GM12872 (cell line): ENCODE measurements around the gene MOK.

ENCODE experiments used
- CTCF ChIP-seq: IDR thresholded peaks from 3 replicates; pipeline ENCODE4 v1.5.1; 2011; ENCODE audit warnings: low read depth, mild to moderate bottlenecking, low read length, moderate library complexity; ENCODE audit not compliant: insufficient read depth

Gene MOK

DNA sequence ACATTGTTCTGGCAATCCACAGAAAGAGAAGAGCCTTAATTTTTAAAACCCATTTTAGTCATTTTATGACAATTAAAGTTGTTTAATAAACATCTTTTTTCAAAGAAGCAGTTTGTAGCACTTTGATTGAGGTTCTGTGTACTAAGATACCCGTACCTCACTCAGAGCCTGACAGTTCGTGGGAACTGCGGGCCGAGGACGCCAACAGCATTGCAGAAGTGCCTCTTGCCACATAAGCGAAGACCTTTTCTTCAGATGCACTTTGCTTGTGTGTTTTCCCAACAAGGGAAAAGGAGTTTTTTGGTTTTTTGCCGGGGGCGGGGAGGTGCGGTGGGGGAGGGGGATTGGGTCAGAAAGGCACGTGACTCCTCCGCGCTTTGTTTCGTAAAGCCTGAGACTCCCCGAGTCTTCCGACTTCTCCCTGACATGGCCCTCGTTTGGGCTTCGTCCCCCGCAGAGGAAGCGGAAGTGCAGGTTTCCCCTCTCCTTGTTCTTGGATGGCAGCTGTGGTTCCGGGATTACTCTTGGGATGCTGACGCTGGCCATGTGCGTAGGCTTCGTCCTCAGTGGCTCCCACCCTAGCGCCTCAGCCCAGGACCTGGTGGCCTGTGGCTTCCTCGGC, 94.4 kb downstream of the MOK start:
- TF ChIP-seq CTCF: no peak

GRCh38 chr14:102209224-102209966, 95.6 kb downstream of the MOK start:
- TF ChIP-seq CTCF: no peak

DNA sequence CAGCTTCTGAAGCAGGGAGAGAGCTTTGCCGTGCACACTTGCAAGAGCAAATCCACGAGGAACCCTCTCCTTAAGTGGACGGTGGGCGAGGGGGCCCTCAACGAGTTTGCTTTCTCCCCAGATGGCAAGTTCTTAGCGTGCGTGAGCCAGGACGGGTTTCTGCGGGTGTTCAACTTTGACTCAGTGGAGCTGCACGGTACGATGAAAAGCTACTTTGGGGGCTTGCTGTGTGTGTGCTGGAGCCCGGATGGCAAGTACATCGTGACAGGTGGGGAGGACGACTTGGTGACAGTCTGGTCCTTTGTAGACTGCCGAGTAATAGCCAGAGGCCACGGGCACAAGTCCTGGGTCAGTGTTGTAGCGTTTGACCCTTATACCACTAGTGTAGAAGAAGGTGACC, 96.2 kb downstream of the MOK start:
- TF ChIP-seq CTCF: no peak

- no peak for TF ChIP-seq CTCF
Measured at GRCh38 chr14:102207831-102208365, 97.1 kb downstream of the MOK start.

GRCh38 chr14:102206918-102207317, 98.0 kb downstream of the MOK start:
- no peak for TF ChIP-seq CTCF

DNA sequence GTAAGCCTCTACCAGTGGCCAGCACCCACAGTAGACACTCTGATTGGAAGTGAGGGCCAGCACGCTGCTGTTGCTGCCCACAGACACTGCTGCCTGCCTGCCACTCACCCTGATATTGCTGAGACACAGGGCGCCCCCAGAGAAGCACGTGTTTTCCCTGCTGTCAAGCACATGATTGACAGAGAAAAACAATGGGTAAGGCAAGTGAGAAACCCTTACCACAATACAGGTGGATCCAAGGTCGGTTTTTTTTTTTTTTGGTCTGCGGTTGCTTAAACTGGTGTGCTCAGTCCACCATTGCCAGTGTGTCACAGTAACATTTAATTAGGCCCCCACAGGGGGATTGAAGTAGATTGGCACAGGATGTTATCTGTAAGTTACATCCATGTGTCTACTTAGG, 99.4 kb downstream of the MOK start:
- no peak for TF ChIP-seq CTCF

- TF ChIP-seq CTCF: no peak
Measured at GRCh38 chr14:102203382-102203781, 101.6 kb downstream of the MOK start.
